HEK293T (cell line): ENCODE data around the gene FBLN1.

ENCODE experiments used
- CTCF ChIA-PET: fragments of 350-600 bp; formaldehyde crosslinking; extraction: SDS; loops from one replicate; lab custom pipeline; 2021; ENCODE audit warnings: antibody characterized with exemption, inconsistent platforms; lab: Yijun Ruan, JAX
- POLR2A ChIA-PET: fragments of 350-600 bp; formaldehyde crosslinking; extraction: SDS; loops from one replicate; lab custom pipeline; 2020; ENCODE audit warnings: antibody characterized with exemption, inconsistent platforms; lab: Yijun Ruan, JAX
- DNase-seq: peaks from one replicate; pipeline ENCODE4 v3.0.0; 2012; ENCODE audit warnings: mixed read lengths; ENCODE audit errors: extremely low spot score
- ARNT ChIP-seq: fragments of 450-650 bp; IDR thresholded peaks from 2 replicates; pipeline ENCODE4 v1.6.1; 2017; ENCODE audit warnings: mild to moderate bottlenecking
- BHLHE40 ChIP-seq: fragments of 450-650 bp; IDR thresholded peaks from 2 replicates; pipeline ENCODE4 v1.6.1; 2016; ENCODE audit warnings: mild to moderate bottlenecking, moderate library complexity, borderline replicate concordance
- CTBP1 ChIP-seq: fragments of 450-650 bp; IDR thresholded peaks from 2 replicates; pipeline ENCODE4 v1.6.1; 2016; ENCODE audit warnings: borderline replicate concordance
- ELF4 ChIP-seq: fragments of 450-650 bp; IDR thresholded peaks from 2 replicates; pipeline ENCODE4 v1.6.1; 2017; ENCODE audit warnings: antibody characterized with exemption
- FOXA1 ChIP-seq: fragments of 450-650 bp; IDR thresholded peaks from 2 replicates; pipeline ENCODE4 v1.6.1; 2016; ENCODE audit warnings: mild to moderate bottlenecking
- FOXK2 ChIP-seq: fragments of 450-650 bp; IDR thresholded peaks from 2 replicates; pipeline ENCODE4 v1.6.1; 2016; ENCODE audit warnings: mild to moderate bottlenecking
- FOXM1 ChIP-seq: fragments of 450-650 bp; IDR thresholded peaks from 2 replicates; pipeline ENCODE4 v1.6.1; 2017; ENCODE audit warnings: mild to moderate bottlenecking, borderline replicate concordance
- HDGF ChIP-seq: fragments of 450-650 bp; IDR thresholded peaks from 2 replicates; pipeline ENCODE4 v1.6.1; 2017; ENCODE audit warnings: antibody characterized with exemption, borderline replicate concordance
- L3MBTL2 ChIP-seq: fragments of 450-650 bp; conservative IDR thresholded peaks from 2 replicates; pipeline ENCODE4 v1.6.1; 2016; ENCODE audit warnings: mild to moderate bottlenecking
- LEF1 ChIP-seq: fragments of 450-650 bp; IDR thresholded peaks from 2 replicates; pipeline ENCODE4 v1.6.1; 2017; ENCODE audit warnings: mild to moderate bottlenecking, borderline replicate concordance
- NFRKB ChIP-seq: fragments of 450-650 bp; IDR thresholded peaks from 2 replicates; pipeline ENCODE4 v1.6.1; 2016; ENCODE audit warnings: mild to moderate bottlenecking, moderate library complexity
- PKNOX1 ChIP-seq: fragments of 450-650 bp; IDR thresholded peaks from 2 replicates; pipeline ENCODE4 v1.6.1; 2016
- SP1 ChIP-seq: fragments of 450-650 bp; IDR thresholded peaks from 2 replicates; pipeline ENCODE4 v1.6.1; 2017
- SUZ12 ChIP-seq: fragments of 450-650 bp; IDR thresholded peaks from 2 replicates; pipeline ENCODE4 v1.6.1; 2016; ENCODE audit warnings: mild to moderate bottlenecking
- TARDBP ChIP-seq: fragments of 450-650 bp; IDR thresholded peaks from 2 replicates; pipeline ENCODE4 v1.6.1; 2016
- ZNF384 ChIP-seq: fragments of 450-650 bp; IDR thresholded peaks from 2 replicates; pipeline ENCODE4 v1.6.1; 2016

FBLN1 gene

DNA sequence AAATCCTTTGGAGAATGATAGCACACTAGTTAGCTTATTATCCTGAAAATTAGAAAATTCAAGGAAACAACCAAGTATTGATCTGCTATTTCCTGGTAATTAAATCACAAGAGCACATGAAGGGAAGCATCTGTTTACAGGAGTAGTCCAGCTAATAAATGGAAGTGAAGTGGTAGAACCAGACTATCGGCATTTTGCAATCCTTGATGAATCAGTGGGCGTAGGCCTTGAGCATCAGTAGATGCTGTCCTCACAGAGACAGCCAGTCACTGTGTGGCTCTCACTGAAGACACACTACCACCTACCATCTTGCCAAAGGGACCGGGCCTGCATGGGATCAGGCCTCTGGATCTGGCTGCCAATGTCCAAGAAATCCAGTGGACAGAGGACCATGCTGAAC is 69.8 kb downstream of the FBLN1 start:
- POLR2A ChIA-PET = no interaction called here
- no peak for DNase-seq
- TF ChIP-seq CTBP1 (no peak), ZNF384 (no peak), NFRKB (no peak), FOXK2 (no peak), ELF4 (no peak), ARNT (no peak)
- CTCF ChIA-PET = interaction anchor here (0.5 kb wide), 1 partner anchor 505 kb away, joined by 3 read pairs; no protein-coding TSS in a partner anchor

DNA sequence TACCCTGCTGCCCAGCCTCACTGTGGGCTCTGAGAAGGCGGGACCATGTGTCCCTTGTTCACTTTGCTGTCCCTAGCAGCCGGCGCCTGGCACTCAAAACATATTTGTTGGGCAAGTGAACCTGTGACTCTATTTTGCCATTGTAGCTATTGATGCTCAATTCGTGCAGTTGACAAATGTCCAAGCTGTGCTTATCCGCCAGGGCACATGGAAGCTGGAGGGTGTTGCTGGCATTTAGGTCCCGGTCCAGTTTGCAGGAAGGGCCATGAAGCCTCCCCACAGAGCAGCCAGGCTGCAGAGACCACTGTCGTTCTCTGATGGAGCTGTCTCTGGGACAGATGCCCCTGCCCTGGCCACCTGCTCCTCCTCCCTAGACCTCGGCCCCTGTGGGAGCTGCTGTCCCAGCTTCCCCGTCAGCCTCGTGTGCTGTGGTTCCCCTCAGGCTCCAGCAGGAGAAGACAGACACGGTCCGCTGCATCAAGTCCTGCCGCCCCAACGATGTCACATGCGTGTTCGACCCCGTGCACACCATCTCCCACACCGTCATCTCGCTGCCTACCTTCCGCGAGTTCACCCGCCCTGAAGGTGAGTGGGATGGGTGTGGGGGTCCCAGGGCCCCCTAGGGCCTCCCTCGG is 71.5 kb downstream of the FBLN1 start:
- ChIA-PET POLR2A (no interaction called here), CTCF (no interaction called here)
- DNase-seq = no peak
- no peak for TF ChIP-seq ARNT
- TF ChIP-seq PKNOX1 = no peak
- no peak for TF ChIP-seq LEF1

DNA sequence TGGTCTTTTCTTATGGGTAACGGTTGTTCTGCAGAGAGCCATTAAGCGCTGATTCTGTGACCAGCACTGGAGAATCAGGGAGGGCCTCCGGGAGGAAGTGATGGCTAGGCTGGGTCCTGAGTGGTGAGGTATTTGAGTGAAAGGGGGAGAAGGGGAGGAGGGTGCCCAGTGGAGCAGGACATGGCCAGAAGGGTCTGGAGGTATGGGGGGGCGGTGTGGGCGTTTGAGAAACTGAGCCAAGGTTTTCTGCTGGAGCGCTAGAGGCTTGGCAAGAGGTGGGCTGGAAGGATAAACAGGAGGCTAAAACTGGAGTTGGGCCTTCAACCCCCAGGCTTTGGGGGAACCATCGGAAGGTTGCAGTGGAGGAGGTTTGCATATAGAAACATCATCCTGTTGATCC is 72.5 kb downstream of the FBLN1 start:
- CTCF ChIA-PET = no interaction called here
- TF ChIP-seq FOXK2 (no peak), FOXA1 (no peak), ZNF384 (no peak), ELF4 (no peak), TARDBP (no peak), L3MBTL2 (no peak)
- POLR2A ChIA-PET = no interaction called here
- no peak for DNase-seq

- POLR2A ChIA-PET = no interaction called here
- TF ChIP-seq LEF1 (no peak), TARDBP (no peak), L3MBTL2 (no peak), HDGF (no peak), FOXA1 (no peak), SP1 (no peak)
- CTCF ChIA-PET = no interaction called here
Observed at GRCh38 chr22:45575607-45576272, 73.1 kb downstream of the FBLN1 start.

DNA sequence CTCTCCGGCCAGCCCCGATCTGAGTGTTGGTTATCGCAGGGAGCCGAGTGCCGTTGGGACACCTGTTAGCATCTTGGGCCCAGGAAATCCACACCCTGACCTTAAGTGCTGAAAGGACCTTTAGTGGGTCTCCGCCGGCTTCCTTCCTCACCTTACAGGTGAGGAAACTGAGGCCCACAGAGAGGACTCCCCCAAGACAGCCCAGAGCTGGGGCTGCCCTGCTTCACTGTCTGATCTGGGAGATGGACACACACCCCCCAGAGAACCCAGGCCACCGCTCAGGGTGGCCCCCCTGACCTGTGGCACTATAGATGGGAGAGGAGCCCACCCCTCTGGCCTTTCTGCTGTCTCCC is 73.6 kb downstream of the FBLN1 start:
- ChIA-PET POLR2A (no interaction called here), CTCF (no interaction called here)
- TF ChIP-seq FOXM1 = no peak
- no peak for TF ChIP-seq ELF4
- TF ChIP-seq HDGF = no peak
- no peak for TF ChIP-seq FOXA1
- no peak for TF ChIP-seq PKNOX1
- no peak for TF ChIP-seq TARDBP
- TF ChIP-seq CTBP1 = no peak
- TF ChIP-seq SP1 = no peak
- no peak for TF ChIP-seq LEF1
- TF ChIP-seq FOXK2 = no peak
- TF ChIP-seq SUZ12 = no peak
- DNase-seq = no peak

More at GRCh38 chr22:45575607-45576272, 73.1 kb downstream of the FBLN1 start:
- no peak for DNase-seq

GRCh38 chr22:45576730-45577464 is 74.2 kb downstream of the FBLN1 start:
- CTCF ChIA-PET = interaction anchor here (1.5 kb wide), 1 partner anchor 59 kb away, joined by 5 read pairs; no protein-coding TSS in a partner anchor

More at GRCh38 chr22:45576730-45577464, 74.2 kb downstream of the FBLN1 start:
- TF ChIP-seq ZNF384 (no peak), L3MBTL2 (no peak), PKNOX1 (no peak), CTBP1 (no peak), TARDBP (no peak), FOXA1 (no peak), BHLHE40 (no peak), FOXK2 (no peak), SUZ12 (no peak), HDGF (no peak), ARNT (no peak), LEF1 (no peak), NFRKB (no peak), FOXM1 (no peak), ELF4 (no peak), SP1 (no peak)
- no peak for DNase-seq
- POLR2A ChIA-PET = no interaction called here
